Measurements from ENCODE around the gene THBS4. TPM values are rescaled to one million over a fixed set of nuclear protein-coding genes. Genes with fewer than 3 reads are reported as not detected.

Gene THBS4
- total and polyA plus RNA-seq, 9 of the 15 experiments (the other 6 are each of a cell fraction or from before 2014, with no cell fraction given), result 0.07 to 0.08 TPM; not detected in 7

DNA sequence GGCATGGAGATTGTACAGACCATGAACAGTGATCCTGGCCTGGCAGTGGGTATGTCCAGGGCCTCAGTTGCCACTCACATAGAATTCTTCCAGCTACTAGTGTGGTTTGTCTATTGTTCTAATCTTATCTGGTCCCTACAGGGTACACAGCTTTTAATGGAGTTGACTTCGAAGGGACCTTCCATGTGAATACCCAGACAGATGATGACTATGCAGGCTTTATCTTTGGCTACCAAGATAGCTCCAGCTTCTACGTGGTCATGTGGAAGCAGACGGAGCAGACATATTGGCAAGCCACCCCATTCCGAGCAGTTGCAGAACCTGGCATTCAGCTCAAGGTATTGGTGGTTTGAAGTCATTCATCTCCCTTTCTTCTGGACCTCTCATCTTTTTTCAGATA lies 43.8 kb downstream of the THBS4 start (continued):
- TF ChIP-seq CREB1 (IDR thresholded peaks at IDR 0.05) (no peak), CREB1 (CRISPR knock-in tag; IDR thresholded peaks at IDR 0.05) (no peak), SMARCA4 (IDR thresholded peaks at IDR 0.05) (peak; percentile 81), NFE2 (IDR thresholded peaks at IDR 0.05; ENCODE audit: low read depth) (peak; percentile 72), MXI1 (IDR thresholded peaks at IDR 0.05; ENCODE audit: low read depth, low read length) (no peak), NCOA2 (IDR thresholded peaks at IDR 0.05; ENCODE audit: partially characterized antibody in 2 of 2) (no peak), CBX3 (IDR thresholded peaks at IDR 0.05; ENCODE audit: borderline replicate concordance in 1 of 2, low read length in 2 of 2) (no peak), NR2C2 (CRISPR knock-in tag; IDR thresholded peaks at IDR 0.05) (no peak), NR2C2 (tag; IDR thresholded peaks at IDR 0.05) (no peak), THRAP3 (IDR thresholded peaks at IDR 0.05; ENCODE audit: borderline replicate concordance) (no peak), SOX6 (IDR thresholded peaks at IDR 0.05) (peak; percentile 92), RAD51 (IDR thresholded peaks at IDR 0.05; ENCODE audit: borderline replicate concordance, low read depth) (no peak), MBD2 (IDR thresholded peaks at IDR 0.05; ENCODE audit: borderline replicate concordance, low read depth) (no peak), CBFA2T3 (IDR thresholded peaks at IDR 0.05) (peak; percentile 86), HIVEP1 (CRISPR knock-in tag; IDR thresholded peaks at IDR 0.05) (no peak), EP300 (IDR thresholded peaks at IDR 0.05; ENCODE audit: low read length) (peak; percentile 75), MEF2D (tag; conservative IDR thresholded peaks at IDR 0.05; ENCODE audit: low read depth) (0 out of 2 replicates have a peak, but pooled peaks have one; percentile 23), CXXC5 (CRISPR knock-in tag; IDR thresholded peaks at IDR 0.05) (peak; percentile 49), ZNF785 (CRISPR knock-in tag; IDR thresholded peaks at IDR 0.05) (no peak), JUND (IDR thresholded peaks at IDR 0.05; ENCODE audit: borderline replicate concordance, low read depth, low read length) (peak; percentile 62; the same call in 1 of the 2 replicates), JUND (tag; IDR thresholded peaks at IDR 0.05; ENCODE audit: borderline replicate concordance, low read depth, low read length) (peak; percentile 50; the same call in 1 of the 3 replicates), XRCC5 (IDR thresholded peaks at IDR 0.05; ENCODE audit: low read depth, low read length) (no peak), POLR2H (tag; IDR thresholded peaks at IDR 0.05; ENCODE audit: low read depth) (no peak), CBFA2T2 (conservative IDR thresholded peaks at IDR 0.05) (peak; percentile 80), RFX7 (CRISPR knock-in tag; IDR thresholded peaks at IDR 0.05) (no peak), MCM3 (IDR thresholded peaks at IDR 0.05) (no peak)
- TF ChIP-seq, protein P1, sequence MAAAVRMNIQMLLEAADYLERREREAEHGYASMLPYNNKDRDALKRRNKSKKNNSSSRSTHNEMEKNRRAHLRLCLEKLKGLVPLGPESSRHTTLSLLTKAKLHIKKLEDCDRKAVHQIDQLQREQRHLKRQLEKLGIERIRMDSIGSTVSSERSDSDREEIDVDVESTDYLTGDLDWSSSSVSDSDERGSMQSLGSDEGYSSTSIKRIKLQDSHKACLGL (CRISPR knock-in tag; IDR thresholded peaks at IDR 0.05; ENCODE audit: borderline replicate concordance, poor library complexity, severe bottlenecking), result no peak
- TF ChIP-seq, protein P2, sequence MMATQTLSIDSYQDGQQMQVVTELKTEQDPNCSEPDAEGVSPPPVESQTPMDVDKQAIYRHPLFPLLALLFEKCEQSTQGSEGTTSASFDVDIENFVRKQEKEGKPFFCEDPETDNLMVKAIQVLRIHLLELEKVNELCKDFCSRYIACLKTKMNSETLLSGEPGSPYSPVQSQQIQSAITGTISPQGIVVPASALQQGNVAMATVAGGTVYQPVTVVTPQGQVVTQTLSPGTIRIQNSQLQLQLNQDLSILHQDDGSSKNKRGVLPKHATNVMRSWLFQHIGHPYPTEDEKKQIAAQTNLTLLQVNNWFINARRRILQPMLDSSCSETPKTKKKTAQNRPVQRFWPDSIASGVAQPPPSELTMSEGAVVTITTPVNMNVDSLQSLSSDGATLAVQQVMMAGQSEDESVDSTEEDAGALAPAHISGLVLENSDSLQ (IDR thresholded peaks at IDR 0.05), result 0 out of 2 replicates have a peak, but pooled peaks have one; percentile 12
- TF ChIP-seq, protein P3, sequence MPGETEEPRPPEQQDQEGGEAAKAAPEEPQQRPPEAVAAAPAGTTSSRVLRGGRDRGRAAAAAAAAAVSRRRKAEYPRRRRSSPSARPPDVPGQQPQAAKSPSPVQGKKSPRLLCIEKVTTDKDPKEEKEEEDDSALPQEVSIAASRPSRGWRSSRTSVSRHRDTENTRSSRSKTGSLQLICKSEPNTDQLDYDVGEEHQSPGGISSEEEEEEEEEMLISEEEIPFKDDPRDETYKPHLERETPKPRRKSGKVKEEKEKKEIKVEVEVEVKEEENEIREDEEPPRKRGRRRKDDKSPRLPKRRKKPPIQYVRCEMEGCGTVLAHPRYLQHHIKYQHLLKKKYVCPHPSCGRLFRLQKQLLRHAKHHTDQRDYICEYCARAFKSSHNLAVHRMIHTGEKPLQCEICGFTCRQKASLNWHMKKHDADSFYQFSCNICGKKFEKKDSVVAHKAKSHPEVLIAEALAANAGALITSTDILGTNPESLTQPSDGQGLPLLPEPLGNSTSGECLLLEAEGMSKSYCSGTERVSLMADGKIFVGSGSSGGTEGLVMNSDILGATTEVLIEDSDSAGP (CRISPR knock-in tag; IDR thresholded peaks at IDR 0.05), result no peak
